ENCODE results near the gene IQSEC2. TPM values are rescaled to one million over a fixed set of nuclear protein-coding genes. Genes with fewer than 3 reads are reported as not detected.

IQSEC2 gene
- total RNA-seq, 1 experiment from 2014 or later: 20.7 TPM

- CTCF ChIA-PET: no interaction called here
Measured at GRCh38 chrX:53261355-53261972, 19.9 kb downstream of the IQSEC2 start.

More at GRCh38 chrX:53261355-53261972, 19.9 kb downstream of the IQSEC2 start:
- Histone ChIP-seq H3K9me2 (ENCODE audit: insufficient read depth) (no peaks in the 10 kb centered on the region), H3K36me3 (ENCODE audit: control insufficient read depth in 1 of 2, insufficient read depth in 2 of 2, low read length in 2 of 2) (no peaks in the 10 kb centered on the region), H3K27me3 (ENCODE audit: insufficient read depth, low read length) (no peaks in the 10 kb centered on the region), H3K79me2 (ENCODE audit: insufficient read depth, low read length) (no peaks in the 10 kb centered on the region), H3K4me1 (ENCODE audit: control insufficient read depth in 1 of 2, insufficient read depth in 2 of 2, low read length in 2 of 2) (peaks cover 29 to 36% of the 10 kb centered on the region in 2 experiments), H3K4me2 (ENCODE audit: low read length) (no peak overlapping the region), H3K9ac (ENCODE audit: low read length) (no peak overlapping the region), H3K27ac (ENCODE audit: low read depth, low read length) (no peak overlapping the region), H3K9me3 (ENCODE audit: control insufficient read depth in 1 of 2, insufficient read depth in 1 of 2, low read depth in 1 of 2, low read length in 2 of 2) (no peaks in the 10 kb centered on the region), H3K4me3 (replicated peaks in 1 of 2; ENCODE audit: low read depth in 1 of 2, low read length in 2 of 2) (no peak overlapping the region), H4K20me1 (ENCODE audit: insufficient read depth) (no peaks in the 10 kb centered on the region), H2AFZ (ENCODE audit: low read depth, low read length, poor library complexity, severe bottlenecking) (no peak overlapping the region)
- intact Hi-C loops (cut with micrococcal nuclease): no loop called here
- ChIA-PET POLR2A (no interaction called here), RAD21 (ENCODE audit: low non-redundant PET in 1 of 2, low total read pairs in 2 of 2, uncharacterized antibody in 2 of 2, unreplicated experiment in 2 of 2) (no interaction called here)
- ATAC-seq (no peak), DNase-seq (ENCODE audit: low read depth, low spot score) (no peak)
- no TSS peak for BruUV-seq (replicated peaks)
- TF ChIP-seq REST (IDR thresholded peaks at IDR 0.05; ENCODE audit: low read depth) (no peak), JUND (IDR thresholded peaks at IDR 0.05) (no peak), CEBPB (IDR thresholded peaks at IDR 0.05; ENCODE audit: low read depth) (no peak), MAX (IDR thresholded peaks at IDR 0.05) (no peak), POLR2AphosphoS5 (IDR thresholded peaks at IDR 0.05; ENCODE audit: low read depth, low read length) (no peak), FOSL1 (IDR thresholded peaks at IDR 0.05; ENCODE audit: low read depth) (no peak), ZNF274 (IDR thresholded peaks at IDR 0.05; ENCODE audit: low read depth, low read length) (no peak), SRF (IDR thresholded peaks at IDR 0.05; ENCODE audit: low read depth) (no peak), EZH2phosphoT487 (IDR thresholded peaks at IDR 0.05; ENCODE audit: borderline replicate concordance) (no peak), ELF1 (IDR thresholded peaks at IDR 0.05; ENCODE audit: borderline replicate concordance, low read depth) (no peak), EGR1 (IDR thresholded peaks at IDR 0.05; ENCODE audit: low read depth) (no peak), ZFX (IDR thresholded peaks at IDR 0.05) (no peak)
- TF ChIP-seq, protein P1, sequence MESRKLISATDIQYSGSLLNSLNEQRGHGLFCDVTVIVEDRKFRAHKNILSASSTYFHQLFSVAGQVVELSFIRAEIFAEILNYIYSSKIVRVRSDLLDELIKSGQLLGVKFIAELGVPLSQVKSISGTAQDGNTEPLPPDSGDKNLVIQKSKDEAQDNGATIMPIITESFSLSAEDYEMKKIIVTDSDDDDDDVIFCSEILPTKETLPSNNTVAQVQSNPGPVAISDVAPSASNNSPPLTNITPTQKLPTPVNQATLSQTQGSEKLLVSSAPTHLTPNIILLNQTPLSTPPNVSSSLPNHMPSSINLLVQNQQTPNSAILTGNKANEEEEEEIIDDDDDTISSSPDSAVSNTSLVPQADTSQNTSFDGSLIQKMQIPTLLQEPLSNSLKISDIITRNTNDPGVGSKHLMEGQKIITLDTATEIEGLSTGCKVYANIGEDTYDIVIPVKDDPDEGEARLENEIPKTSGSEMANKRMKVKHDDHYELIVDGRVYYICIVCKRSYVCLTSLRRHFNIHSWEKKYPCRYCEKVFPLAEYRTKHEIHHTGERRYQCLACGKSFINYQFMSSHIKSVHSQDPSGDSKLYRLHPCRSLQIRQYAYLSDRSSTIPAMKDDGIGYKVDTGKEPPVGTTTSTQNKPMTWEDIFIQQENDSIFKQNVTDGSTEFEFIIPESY (IDR thresholded peaks at IDR 0.05; ENCODE audit: extremely low read depth, insufficient replicate concordance, low read length): no peak
- TF ChIP-seq, protein P2, sequence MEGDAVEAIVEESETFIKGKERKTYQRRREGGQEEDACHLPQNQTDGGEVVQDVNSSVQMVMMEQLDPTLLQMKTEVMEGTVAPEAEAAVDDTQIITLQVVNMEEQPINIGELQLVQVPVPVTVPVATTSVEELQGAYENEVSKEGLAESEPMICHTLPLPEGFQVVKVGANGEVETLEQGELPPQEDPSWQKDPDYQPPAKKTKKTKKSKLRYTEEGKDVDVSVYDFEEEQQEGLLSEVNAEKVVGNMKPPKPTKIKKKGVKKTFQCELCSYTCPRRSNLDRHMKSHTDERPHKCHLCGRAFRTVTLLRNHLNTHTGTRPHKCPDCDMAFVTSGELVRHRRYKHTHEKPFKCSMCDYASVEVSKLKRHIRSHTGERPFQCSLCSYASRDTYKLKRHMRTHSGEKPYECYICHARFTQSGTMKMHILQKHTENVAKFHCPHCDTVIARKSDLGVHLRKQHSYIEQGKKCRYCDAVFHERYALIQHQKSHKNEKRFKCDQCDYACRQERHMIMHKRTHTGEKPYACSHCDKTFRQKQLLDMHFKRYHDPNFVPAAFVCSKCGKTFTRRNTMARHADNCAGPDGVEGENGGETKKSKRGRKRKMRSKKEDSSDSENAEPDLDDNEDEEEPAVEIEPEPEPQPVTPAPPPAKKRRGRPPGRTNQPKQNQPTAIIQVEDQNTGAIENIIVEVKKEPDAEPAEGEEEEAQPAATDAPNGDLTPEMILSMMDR (IDR thresholded peaks at IDR 0.05 in 2 of 3, conservative IDR thresholded peaks at IDR 0.05 in 1 of 3; ENCODE audit: borderline replicate concordance in 1 of 3, insufficient read depth in 1 of 3, low read depth in 2 of 3, low read length in 2 of 3): no peak

All from HCT116 (cell line).